ENCODE data around the gene CCNJL. TPM values are rescaled to one million over a fixed set of nuclear protein-coding genes. Genes with fewer than 3 reads are reported as not detected.

Gene CCNJL
- total RNA-seq, 2 experiments from 2014 or later = 0.17 TPM; not detected in 1

DNA sequence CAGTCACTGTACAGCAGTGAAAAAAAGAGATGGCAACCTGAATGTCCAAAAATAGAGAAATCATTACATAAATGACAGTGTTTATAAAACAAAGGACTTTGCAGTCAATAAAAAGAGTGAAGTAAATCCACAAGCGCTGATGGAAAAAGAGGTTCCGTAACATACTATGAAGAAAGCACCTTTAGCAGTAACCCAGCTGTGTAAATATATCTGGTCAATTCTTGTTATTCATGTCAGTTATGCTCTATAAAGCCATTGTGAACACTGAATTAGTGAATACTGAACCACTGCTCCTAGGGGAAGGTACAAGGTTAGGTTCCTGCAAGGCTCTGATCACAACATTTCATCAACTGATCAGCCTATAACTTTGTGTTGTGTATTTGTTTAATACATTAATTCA lies 39.5 kb downstream of the CCNJL start:
- ATAC-seq (ENCODE audit: low read depth) (no peak), DNase-seq (no peak)
- H3K27ac Mint-ChIP-seq = no peak overlapping the region
- H3K36me3 Mint-ChIP-seq = no peaks in the 10 kb centered on the region
- H3K4me3 Mint-ChIP-seq = no peak overlapping the region
- H3K27me3 Mint-ChIP-seq = peaks cover 4% of the 10 kb centered on the region
- no peaks in the 10 kb centered on the region for H3K9me3 Mint-ChIP-seq
- POLR2A ChIA-PET = no interaction called here
- H3K4me1 Mint-ChIP-seq = peaks cover 9% of the 10 kb centered on the region

GRCh38 chr5:160272264-160272663 lies 40.1 kb downstream of the CCNJL start:
- peaks cover 9% of the 10 kb centered on the region for H3K4me1 Mint-ChIP-seq

DNA sequence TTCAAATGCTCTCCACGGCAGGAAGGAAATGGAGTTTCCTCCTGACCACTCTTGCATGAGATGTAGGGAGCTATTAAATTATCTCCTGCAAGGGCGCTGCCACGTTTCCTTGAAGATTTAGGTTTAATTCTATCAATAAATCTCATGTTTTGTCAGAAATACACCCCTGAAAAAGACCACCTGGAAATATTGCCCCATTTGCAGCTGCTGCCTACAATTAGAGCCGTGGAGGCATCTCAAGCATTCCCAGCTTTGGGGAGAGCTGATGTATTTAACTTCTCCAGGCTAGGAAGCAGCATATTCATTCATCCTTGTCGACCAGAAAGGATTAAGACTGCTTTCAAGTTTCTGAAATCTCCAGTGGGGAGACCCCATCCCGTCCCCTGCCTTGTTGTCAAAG lies 40.5 kb downstream of the CCNJL start:
- H3K4me1 Mint-ChIP-seq = peaks cover 9% of the 10 kb centered on the region
- ATAC-seq (ENCODE audit: low read depth) (no peak), DNase-seq (no peak)
- H3K4me3 Mint-ChIP-seq = no peak overlapping the region
- H3K27me3 Mint-ChIP-seq = peaks cover 4% of the 10 kb centered on the region
- POLR2A ChIA-PET = interaction anchor here (0.7 kb wide), 1 partner anchor 112 kb away, joined by 3 read pairs; no protein-coding TSS in a partner anchor
- H3K36me3 Mint-ChIP-seq = no peaks in the 10 kb centered on the region
- no peak overlapping the region for H3K27ac Mint-ChIP-seq
- no peaks in the 10 kb centered on the region for H3K9me3 Mint-ChIP-seq

More at GRCh38 chr5:160272264-160272663, 40.1 kb downstream of the CCNJL start:
- H3K27ac Mint-ChIP-seq = no peak overlapping the region
- ATAC-seq (ENCODE audit: low read depth) (no peak), DNase-seq (no peak)
- peaks cover 4% of the 10 kb centered on the region for H3K27me3 Mint-ChIP-seq
- no peaks in the 10 kb centered on the region for H3K9me3 Mint-ChIP-seq
- POLR2A ChIA-PET = no interaction called here
- H3K36me3 Mint-ChIP-seq = no peaks in the 10 kb centered on the region
- H3K4me3 Mint-ChIP-seq = no peak overlapping the region

- ATAC-seq (ENCODE audit: low read depth) (peak; percentile 42), DNase-seq (no peak)
- peak overlapping the region; percentile 1 for H3K27ac Mint-ChIP-seq
- no peaks in the 10 kb centered on the region for H3K9me3 Mint-ChIP-seq
- POLR2A ChIA-PET = interaction anchor here (0.7 kb wide), 1 partner anchor 112 kb away, joined by 3 read pairs; no protein-coding TSS in a partner anchor
- H3K27me3 Mint-ChIP-seq = peaks cover 4% of the 10 kb centered on the region
- H3K4me3 Mint-ChIP-seq = peak overlapping the region; percentile 36
- H3K36me3 Mint-ChIP-seq = no peaks in the 10 kb centered on the region
- peaks cover 9% of the 10 kb centered on the region for H3K4me1 Mint-ChIP-seq
Observed at GRCh38 chr5:160271396-160271795, 41.0 kb downstream of the CCNJL start.

DNA sequence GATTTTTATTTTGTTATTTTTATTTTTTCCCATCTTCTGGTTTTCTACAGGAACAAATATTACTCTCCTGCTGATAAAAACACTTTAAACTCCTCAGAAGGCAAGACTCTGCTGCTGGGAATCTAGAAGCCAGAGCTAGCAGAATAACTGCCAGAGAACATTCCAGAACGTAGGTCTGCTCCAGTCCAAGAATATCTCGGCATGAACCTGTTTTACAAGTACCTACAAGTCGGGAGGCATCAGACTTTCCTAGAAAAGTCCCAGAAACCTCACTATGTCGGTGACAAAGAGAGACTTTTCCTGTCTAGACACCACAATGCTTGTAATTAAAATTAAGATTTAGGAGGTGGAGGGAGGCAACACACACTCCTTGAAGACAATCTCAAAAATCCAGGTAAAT lies 41.7 kb downstream of the CCNJL start:
- ATAC-seq (ENCODE audit: low read depth) (no peak), DNase-seq (no peak)
- H3K36me3 Mint-ChIP-seq = no peaks in the 10 kb centered on the region
- POLR2A ChIA-PET = no interaction called here
- no peaks in the 10 kb centered on the region for H3K9me3 Mint-ChIP-seq
- H3K4me3 Mint-ChIP-seq = no peak overlapping the region
- H3K4me1 Mint-ChIP-seq = peaks cover 9% of the 10 kb centered on the region
- H3K27me3 Mint-ChIP-seq = peaks cover 4% of the 10 kb centered on the region
- H3K27ac Mint-ChIP-seq = no peak overlapping the region

DNA sequence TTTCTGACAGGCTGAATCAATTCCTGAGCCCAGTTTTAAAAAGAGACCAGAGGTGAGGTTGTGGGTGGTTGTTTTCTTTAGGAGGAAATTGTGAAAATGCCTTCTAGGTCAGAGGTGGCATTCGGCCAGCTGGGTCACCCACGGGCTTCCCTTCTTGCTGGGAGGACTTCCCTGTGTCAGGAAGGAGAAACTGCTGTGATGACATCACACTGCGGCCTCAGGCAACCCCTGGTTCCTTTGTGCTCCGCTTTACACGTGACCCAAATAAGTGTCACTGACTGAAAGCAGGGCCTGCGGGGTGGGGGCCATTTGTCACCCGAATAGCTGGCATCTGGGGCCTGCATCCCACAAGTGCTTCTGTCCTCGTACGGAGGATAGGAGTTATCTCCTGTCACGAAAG lies 43.3 kb downstream of the CCNJL start:
- Mint-ChIP-seq H3K27ac (no peak overlapping the region), H3K27me3 (peaks cover 4% of the 10 kb centered on the region), H3K4me3 (no peak overlapping the region), H3K36me3 (no peaks in the 10 kb centered on the region), H3K9me3 (no peaks in the 10 kb centered on the region), H3K4me1 (peaks cover 6% of the 10 kb centered on the region)
- no peak for DNase-seq
- ATAC-seq (ENCODE audit: low read depth) = no peak
- POLR2A ChIA-PET = no interaction called here

DNA sequence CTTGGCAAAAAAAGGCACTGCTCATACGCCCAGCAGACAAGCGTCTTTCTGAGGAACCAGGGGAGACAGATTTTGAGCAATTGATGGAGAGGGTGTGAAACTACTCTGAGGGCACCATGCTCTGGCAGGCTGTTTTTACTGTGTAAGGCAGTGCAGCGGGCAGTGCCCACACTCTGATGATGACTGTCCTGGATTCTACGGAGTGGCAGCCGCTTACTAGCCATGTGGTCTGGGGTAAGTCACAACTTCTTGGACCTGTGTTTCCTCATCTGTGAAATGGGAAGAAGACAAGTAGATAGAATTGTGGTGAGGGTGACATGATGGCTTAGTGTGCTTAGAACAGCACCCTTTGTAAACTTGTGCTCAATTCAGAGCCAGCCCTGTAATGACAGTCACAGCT lies 44.2 kb downstream of the CCNJL start:
- Mint-ChIP-seq H3K27me3 (peaks cover 4% of the 10 kb centered on the region), H3K9me3 (no peaks in the 10 kb centered on the region), H3K4me3 (no peak overlapping the region), H3K27ac (no peak overlapping the region), H3K36me3 (no peaks in the 10 kb centered on the region), H3K4me1 (peaks cover 6% of the 10 kb centered on the region)
- POLR2A ChIA-PET = no interaction called here
- ATAC-seq (ENCODE audit: low read depth) (no peak), DNase-seq (no peak)

DNA sequence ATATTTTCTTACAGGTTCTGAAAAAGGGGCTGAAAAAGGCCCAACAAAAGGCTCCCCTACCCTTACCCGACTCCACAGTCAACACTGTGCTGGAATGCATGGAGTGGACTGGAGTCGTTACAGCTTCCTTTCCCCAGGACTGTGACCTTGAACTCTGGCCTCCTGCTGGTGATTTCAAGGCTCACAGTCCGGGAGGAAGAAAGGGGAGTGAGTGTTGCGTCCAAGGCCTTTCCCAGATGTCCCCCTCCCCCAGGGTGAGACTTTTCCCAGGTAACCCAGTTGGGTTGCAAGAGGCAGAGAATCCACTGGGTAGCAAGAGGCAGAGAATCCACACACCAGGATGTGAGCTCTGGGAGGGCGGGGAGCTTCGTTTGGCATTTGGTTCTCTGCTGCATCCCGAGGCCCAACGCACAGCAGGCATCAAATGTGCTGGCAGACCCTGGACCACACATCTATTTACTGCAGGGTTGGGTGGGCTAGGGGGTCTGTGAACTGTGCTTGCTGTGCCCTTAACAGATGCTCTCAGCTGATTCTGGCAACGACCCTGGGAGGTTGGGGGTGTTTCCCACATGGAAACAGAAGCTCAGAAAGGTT lies 45.5 kb downstream of the CCNJL start:
- POLR2A ChIA-PET = no interaction called here
- Mint-ChIP-seq H3K9me3 (no peaks in the 10 kb centered on the region), H3K27me3 (no peaks in the 10 kb centered on the region), H3K27ac (no peak overlapping the region), H3K4me1 (peaks cover 6% of the 10 kb centered on the region), H3K36me3 (no peaks in the 10 kb centered on the region), H3K4me3 (no peak overlapping the region)
- DNase-seq = no peak
- ATAC-seq (ENCODE audit: low read depth) = no peak

DNA sequence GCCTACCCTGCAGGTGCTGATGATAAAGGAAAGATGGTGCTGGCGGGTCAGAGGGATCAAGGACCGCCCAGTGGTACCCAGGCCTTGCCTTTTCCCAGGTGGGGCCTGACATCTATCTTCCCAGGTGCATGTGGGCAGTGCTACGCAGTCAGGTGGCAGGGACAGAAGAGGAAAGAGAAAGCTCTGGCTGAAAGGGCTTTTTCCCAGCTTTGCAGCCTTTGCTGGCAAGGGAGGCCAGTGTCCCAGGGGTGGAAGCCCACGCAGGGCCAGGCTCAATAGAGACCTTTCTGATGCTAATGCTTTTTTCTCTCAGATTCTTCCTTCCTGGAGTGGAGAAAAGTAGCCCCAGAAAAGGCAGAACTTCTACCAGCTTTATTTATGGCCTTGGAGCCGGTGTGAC lies 46.3 kb downstream of the CCNJL start:
- H3K4me1 Mint-ChIP-seq = peaks cover 2% of the 10 kb centered on the region
- H3K9me3 Mint-ChIP-seq = no peaks in the 10 kb centered on the region
- ATAC-seq (ENCODE audit: low read depth) = no peak
- no peak for DNase-seq
- H3K4me3 Mint-ChIP-seq = no peak overlapping the region
- no peaks in the 10 kb centered on the region for H3K27me3 Mint-ChIP-seq
- H3K27ac Mint-ChIP-seq = no peak overlapping the region
- H3K36me3 Mint-ChIP-seq = no peaks in the 10 kb centered on the region
- POLR2A ChIA-PET = no interaction called here

DNA sequence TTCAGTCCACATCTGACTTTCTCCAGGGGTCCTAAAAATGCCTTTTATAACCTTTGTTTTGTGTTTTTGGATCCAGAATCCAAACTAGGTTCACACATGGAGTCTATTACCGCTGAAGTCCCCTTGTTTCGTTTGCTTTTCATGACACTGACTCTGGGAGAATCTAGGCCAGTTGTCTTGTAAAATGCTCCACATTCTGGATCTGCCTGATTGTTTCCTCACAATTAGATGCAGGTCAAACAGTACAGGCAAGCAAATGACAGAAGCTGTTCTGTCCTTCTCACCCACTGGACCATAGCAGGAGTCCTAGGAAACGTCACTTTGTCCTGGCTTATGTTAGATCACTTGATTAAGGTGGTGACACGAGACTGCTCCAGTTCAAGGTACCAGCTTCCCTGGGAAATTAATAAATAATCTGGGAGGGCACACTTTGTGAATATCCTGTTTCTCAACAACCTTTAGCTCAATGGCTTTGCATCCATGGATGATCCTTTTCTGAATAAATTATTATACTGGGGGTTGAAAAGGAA lies 49.0 kb downstream of the CCNJL start:
- POLR2A ChIA-PET = no interaction called here
- ATAC-seq (ENCODE audit: low read depth) = no peak
- H3K4me3 Mint-ChIP-seq = no peak overlapping the region
- H3K27me3 Mint-ChIP-seq = no peaks in the 10 kb centered on the region
- no peaks in the 10 kb centered on the region for H3K4me1 Mint-ChIP-seq
- no peak for DNase-seq
- no peak overlapping the region for H3K27ac Mint-ChIP-seq
- H3K36me3 Mint-ChIP-seq = no peaks in the 10 kb centered on the region
- no peaks in the 10 kb centered on the region for H3K9me3 Mint-ChIP-seq

- no peak for ATAC-seq (ENCODE audit: low read depth)
- Mint-ChIP-seq H3K36me3 (no peaks in the 10 kb centered on the region), H3K27ac (no peak overlapping the region), H3K9me3 (no peaks in the 10 kb centered on the region), H3K27me3 (no peaks in the 10 kb centered on the region), H3K4me3 (no peak overlapping the region), H3K4me1 (no peaks in the 10 kb centered on the region)
- DNase-seq = no peak
- POLR2A ChIA-PET = no interaction called here
Observed at GRCh38 chr5:160262151-160263074, 50.0 kb downstream of the CCNJL start.

GRCh38 chr5:160260881-160261815 lies 51.2 kb downstream of the CCNJL start:
- Mint-ChIP-seq H3K27ac (no peak overlapping the region), H3K4me1 (no peaks in the 10 kb centered on the region), H3K9me3 (no peaks in the 10 kb centered on the region), H3K36me3 (no peaks in the 10 kb centered on the region), H3K27me3 (no peaks in the 10 kb centered on the region), H3K4me3 (no peak overlapping the region)
- no peak for ATAC-seq (ENCODE audit: low read depth)
- POLR2A ChIA-PET = no interaction called here
- no peak for DNase-seq

Data from activated naive CD8-positive, alpha-beta T cell treated with anti-CD3 and anti-CD28 coated beads, Interleukin-2, amount 10 ng/mL, durations not matched to agents 7 days and 5 days (primary cell).